HG03342 (cell line): ENCODE results near the gene UACA.
"Not testable (repeated sequence)": the region's sequence is repeated elsewhere in the genome, so short reads cannot be mapped to it uniquely, and the experiment has no call there.

Experiments used
- ATAC-seq: cut with Tn5 transposase; IDR thresholded peaks from one replicate; pipeline ENCODE4 v1.9.1; 2021; ENCODE audit warnings: mild to moderate bottlenecking, moderate library complexity; ENCODE audit not compliant: unreplicated experiment

UACA gene

DNA sequence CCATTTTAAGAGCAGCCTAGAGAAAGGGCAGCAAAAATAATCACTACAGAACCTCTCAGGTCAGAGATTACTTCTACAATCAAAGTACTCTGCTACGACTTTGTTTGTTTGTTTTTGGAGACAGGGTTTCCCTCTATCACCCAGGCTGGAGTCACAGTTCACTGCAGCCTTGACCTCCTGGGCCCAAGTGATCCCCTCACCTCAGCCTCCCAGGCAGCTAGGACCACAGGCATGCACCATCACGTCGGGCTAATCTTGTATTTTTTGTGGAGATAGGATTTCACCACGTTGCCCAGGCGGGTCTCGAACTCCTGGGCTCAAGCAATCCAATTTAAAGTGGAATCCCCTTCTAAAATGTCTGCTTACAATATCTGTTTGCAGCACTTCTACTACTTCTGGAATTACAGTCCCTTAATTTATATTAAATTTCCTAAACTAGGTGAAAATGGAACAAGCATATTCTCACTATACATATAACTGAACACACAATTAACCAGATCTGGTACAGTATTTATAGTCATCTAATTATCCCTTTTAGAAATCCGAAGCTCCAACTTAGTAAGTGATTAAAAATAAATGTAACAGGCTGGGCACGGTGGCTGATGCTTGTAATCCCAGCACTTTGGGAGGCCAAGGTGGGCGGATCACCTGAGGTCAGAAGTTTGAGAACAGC, 4.4 kb downstream of the UACA start:
- no peak for ATAC-seq

DNA sequence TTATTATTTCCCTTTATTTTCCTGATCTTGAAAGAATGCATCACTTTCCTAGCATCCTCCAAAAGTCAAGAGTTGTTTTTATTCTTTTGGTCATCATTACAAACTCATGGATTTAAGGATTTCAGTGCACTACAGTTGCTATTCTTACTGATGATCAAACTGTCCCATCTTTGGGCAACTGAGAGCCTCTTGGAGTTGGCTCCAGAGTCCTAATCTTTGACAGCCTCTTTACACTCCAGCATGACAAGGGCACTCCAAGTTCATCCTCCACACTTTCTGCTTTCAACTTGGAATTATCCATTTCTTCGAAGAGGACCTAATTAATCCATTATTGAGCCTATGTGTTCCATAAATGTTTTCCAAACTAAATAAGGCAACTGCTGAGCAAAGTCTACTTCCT, 5.7 kb downstream of the UACA start:
- ATAC-seq, result no peak

DNA sequence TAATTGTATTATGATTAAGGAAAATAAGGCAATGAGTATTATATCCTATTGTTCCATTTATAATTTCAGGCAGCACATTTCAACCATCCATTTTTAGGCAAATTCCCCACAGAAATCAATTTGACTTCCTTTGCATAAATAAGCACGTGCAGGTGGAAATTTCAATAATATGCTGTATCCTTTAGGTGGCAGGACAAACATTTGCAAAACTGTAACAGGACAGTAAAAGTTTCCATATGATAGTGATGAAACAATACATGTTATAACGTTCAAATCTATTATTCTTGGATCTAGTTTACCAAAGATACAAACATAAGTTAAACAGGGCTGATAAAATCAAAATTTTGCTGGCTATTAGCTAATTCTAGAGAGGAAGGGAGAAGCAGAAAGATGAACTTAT, 8.5 kb downstream of the UACA start:
- no peak for ATAC-seq

DNA sequence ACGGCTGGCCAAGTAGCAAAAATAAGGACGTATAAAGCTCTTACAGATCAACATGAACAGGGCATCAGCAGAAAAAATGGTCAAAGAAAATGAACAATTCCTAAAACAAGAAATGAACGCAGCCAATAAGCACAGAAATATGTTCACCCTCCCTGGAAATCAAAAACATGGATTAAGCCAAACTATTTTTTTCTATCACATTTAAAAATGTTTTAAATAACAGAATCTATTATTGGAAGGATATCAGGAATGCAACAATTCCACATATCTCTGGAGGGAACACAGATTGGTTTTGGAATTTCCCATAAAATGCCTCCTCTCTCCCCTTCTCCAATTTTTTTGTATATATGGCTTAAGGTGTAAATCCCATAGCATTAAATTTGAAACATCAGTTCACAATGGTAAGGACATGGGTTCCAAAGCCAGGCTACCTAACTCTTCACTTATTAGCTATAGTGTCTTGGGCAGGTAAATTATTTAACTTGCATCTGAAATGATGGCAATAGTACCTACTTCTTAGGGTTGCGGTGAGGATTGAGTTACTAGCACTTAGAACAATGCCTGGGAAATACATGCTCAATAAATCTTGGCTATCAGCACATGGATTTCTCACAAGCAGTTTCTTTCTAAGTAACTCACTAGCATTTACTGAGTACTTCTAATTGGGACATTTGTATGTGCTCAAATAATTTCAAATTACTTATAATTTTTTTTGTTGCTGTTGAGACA, 10.1 kb downstream of the UACA start:
- ATAC-seq, result no peak

DNA sequence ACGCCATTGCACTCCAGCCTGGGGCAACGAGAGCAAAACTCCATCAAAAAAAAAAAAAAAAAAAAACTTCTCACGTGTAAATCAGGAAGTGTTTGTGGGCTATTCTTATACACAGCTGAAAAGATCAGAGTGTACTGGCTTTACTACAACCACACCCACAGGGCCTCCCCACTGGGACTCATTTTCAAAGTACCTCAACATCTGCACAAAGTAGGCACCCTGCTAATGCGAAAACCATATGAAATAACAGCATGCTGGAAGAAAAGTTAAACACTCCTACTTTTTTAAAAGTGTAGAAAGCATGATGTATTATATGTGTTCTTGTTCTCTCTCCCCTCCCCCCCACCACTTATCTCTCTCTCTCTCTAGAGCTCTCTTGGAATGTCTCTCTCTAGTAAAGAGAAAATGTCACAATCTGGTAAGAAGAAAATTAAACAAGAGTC, 11.1 kb downstream of the UACA start:
- ATAC-seq, result no peak

DNA sequence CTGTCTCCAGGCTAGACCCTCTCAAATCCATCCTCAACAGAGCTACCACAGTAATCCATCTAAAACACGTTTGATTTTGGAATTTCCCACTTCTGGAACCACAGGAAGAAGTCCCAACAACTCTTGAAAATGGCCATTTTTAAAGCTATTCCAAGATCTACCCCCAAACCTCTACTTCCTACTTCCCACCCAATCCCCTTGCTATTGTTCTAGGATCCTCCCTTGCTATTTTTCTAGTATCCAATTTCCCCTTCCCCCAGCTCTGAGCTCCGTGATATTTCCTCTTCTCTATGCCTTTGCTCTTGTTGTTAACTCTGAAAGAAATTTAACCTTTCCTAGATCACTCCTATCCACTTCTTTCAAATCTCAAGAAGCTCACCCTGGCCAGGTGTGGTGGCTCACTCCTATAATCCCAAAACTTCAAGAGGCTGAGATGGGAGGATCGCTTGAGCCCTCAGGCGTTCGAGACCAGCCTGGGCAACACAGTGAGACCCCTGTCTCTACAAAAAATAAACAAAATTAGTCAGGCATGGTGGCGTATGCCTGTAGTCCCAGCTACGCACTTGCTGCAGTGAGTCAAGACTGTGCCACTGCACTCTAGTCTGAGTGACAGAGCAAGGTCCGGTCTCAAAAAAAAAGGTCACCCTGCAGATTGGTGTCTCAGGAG, 13.0 kb downstream of the UACA start:
- ATAC-seq, result no peak

DNA sequence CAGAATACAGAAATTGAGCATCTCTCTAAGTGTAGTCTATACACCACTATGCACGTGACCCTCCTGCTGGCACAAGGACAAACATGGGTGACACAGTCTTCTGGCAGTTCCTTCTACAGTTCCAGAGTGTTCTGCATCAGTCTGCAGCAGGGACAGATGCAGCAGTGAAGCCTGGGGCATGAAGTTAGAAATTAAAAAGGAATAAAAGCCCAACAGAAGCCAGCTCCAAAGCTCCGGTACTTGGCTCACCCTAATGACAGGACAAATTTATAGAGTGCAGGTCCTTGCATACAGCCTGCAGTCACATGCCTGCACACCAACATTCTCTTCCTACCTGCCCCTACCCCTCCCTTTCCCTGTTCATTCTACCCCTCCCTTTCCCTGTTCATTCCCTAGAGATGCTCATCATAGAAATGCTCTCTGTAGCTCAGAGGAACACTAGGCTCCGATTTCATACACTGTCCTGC, 15.0 kb downstream of the UACA start:
- no peak for ATAC-seq

DNA sequence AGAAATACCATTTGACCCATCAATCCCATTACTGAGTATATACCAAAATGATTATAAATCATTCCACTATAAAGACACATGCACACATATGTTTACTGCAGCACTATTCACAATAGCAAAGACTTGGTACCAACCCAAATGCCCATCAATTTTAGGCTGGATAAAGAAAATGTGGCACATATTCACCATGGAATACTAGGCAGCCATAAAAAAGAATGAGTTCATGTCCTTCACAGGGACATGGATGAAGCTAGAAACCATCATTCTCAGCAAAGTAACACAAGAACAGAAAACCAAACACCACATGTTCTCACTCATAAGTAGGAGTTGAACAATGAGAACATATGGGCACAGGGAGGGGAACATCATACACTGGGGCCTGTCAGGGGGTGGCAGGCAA, 16.8 kb downstream of the UACA start:
- not testable (repeated sequence) for ATAC-seq

DNA sequence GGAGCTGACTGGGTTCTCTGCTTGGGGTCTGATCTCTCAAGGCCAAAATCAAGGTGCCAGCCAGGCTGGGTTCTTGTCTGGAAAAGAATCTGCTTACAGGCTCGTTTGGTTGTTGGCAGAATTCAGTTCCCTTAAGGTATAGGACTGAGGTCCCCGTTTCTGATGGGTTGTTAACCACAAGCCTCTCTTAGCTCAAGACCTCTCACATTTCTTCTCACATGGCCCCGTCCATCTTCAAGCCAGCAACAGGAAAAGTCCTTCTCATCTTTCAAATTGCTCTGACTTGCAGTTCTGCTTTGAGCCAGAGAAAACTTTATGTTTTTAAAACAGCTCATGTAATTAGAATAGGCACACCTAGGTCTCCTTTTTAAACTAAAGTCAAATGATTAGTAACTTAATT, 20.4 kb downstream of the UACA start:
- no peak for ATAC-seq

DNA sequence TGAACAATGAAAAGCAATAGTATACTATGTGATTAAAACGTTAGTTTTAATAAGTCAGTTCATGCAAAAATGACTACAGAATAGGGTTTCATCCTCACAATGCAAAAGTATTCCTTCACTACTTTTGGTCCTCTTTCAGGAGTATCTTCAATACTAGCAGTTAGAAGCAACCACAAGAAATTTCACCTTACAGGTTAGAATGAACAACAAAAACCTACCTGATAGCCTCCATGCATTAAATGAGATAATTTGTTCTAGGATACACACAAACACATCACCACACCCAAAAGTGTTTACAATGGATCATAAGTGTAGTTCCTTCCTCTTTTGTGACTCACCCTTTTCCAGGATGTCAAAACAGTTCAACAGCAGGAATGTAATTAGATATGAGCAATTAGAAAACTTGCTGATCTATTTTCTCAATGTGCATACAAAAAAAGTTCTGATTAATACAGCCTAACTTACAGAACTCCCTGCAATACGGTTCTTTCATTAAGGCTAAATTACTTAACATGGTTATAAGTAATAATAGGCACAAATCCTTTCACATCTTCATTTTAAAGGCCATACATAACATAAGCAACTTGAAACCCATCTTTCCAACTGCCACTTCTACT, 21.6 kb downstream of the UACA start:
- no peak for ATAC-seq

DNA sequence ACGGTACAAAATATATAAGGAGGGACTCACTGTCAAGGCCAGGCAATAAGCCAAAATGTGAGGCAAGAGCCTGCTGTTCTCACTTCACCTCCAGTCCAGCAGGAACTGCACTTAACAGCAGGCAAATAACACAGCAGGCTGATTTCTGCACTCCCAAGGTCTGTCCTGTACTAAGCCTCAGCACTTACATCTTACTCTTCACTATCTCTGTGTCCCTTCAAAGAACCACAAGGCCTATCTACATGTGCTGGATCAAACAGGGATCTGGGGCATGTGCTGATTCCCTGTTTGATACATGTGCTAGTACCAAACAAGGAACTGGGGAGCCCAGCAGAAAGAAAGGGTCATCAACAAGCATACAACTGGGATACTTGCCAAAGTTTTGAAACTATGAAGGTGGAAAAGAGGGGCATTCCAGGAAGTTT, 22.2 kb downstream of the UACA start:
- no peak for ATAC-seq

DNA sequence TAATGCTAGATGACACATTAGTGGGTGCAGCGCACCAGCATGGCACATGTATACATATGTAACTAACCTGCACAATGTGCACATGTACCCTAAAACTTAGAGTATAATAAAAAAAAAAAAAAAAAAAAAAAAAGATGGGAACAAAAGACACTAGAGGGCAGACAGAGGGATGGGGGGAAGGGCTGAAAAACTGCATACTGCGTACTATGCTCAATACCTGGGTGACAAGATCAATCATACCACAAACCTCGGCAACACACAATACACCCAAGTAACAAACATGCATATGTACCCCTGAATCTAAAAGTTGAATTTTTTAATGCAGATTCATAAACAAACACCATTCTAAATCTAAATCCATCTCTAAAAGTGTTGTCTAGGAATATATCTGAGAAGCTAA, 28.3 kb downstream of the UACA start:
- ATAC-seq, result not testable (repeated sequence)

DNA sequence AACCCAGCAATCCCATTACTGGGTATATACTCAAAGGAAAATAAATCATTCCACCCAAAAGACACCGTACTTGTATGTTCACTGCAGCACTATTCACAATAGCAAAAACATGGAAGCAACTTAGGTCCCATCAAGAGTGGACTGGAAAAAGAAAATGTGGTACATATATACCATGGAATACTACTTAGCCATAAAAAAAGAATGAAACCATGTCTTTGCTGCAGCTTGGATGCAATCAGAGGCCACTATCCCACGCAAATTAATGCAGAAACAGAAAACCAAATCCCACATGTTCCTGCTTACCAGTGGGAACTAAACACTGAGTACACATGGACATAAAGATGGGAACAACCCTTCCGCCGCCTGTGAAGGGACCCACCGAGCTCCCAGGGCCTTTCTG, 34.2 kb downstream of the UACA start:
- ATAC-seq, result no peak

DNA sequence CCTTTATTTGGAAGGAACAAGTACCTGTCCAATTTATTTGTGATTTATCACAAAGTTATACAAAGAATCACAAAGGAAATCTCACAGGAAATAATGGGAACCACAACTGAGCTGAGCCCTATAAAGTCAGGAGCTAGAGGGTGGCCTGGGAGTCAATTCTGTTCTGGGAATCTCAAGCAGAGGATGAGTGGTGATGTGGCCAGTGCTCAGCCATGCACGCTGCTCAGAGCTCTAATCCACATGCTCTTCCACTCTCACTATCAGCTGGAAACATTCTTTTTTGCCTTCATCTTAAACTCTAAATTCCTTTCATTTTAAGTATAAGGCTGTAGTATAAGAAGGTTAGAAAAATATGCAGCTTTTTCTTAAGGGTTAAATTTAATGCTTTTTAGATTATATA, 36.6 kb downstream of the UACA start:
- no peak for ATAC-seq

DNA sequence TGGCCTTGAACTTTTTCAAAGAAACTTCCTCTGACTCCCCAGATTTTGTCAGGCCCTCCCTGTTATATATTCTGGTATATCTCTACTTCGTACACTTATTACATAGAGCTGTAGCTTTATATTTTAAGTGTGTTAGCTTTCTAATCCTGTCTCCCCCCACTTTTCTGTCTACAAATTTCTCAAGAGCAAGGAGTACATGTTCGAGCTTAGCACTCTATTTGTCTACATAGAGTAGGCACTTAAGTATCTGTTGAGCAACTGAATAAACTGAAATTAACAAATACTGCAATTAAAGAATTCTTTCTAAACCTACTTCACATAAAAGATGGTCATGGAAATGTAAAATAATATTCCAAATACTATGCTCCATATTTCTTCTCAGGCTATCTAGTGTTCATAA, 39.4 kb downstream of the UACA start:
- ATAC-seq, result no peak

DNA sequence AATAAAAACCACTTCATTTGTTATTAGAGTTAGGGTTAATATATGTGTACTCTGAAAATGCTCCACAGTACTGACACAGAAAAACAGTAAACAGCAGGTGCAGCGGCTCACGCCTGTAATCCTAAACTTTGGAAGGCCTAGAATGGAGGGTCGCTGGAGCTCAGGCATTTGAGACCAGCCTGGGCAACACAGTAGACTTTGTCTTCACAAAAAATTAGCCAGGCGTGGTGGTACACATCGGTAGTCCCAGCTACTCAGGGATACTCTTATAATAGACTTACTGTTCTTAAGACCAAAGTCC, 40.3 kb downstream of the UACA start:
- ATAC-seq, result no peak

DNA sequence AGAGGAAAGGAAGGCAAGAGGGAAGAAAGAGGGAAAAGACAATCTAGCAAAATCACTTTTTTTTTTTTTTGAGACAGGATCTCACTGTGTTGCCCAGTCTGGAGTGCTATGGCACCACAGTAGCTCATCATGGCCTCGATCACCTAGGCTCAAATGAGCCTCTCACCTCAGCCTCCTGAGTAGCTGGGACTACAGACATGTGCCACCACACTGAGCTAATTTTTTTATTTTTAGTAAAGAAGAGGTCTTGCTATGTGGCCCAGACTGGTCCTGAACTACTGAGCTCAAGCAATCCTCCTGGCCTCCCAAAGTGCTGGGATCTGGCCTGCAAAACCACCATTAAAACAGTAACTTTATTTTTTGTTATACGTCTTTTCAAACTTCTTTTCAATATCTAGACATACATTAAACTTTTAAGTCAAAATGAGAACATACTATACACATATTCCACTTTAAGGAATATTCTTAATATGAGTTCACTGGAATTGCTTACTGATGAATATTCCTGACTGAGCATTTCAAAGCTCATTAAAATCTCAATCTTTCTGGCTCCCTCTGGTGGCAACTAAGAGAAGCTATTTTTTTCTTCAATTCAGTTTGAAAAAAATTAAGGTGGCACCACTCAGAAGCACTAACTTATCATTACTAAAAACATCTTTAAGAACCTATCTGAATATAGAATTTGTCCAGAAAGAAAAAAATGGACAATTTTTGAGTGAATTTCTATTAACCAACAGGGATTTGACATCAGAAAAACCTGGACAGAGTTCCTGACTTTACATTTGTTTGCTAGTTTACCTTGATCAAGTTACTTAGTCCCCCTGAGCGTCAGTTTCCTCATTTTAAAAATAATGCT, 40.9 kb downstream of the UACA start:
- no peak for ATAC-seq

DNA sequence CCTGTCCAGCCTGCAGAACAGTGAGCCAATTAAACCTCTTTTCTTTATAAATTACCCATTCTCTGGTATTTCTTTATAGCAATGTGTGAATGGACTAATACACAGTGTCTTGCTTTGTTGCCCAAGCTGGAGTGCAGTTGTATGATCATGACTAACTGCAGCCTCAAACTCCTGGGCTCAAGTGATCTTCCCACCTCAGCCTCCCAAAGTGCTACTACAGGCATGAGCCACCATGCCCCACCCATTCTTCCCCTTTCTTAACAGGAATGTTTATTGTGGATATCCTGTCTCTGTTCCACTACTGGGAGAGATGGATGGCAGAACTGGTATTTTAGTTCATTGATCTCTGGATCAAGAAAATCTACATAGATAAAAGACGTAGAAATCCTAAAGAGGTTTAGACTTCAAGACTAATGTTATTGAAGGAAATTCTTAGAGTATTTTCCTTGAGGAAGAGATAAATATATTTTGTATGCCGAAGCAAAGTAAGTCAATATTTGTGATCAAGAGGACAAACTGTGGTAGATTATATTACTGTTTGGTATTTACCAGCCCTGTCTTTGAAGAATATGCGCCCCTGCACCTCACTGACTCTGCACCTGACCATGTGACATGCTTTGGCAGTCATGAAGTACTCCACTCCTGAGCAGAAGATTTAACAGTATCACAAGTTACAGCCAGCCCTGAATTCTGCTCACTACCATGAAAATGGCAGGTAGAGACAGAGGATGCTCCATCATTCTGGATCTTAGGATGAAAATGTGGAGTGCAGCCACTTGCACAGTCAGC, 42.9 kb downstream of the UACA start:
- no peak for ATAC-seq

DNA sequence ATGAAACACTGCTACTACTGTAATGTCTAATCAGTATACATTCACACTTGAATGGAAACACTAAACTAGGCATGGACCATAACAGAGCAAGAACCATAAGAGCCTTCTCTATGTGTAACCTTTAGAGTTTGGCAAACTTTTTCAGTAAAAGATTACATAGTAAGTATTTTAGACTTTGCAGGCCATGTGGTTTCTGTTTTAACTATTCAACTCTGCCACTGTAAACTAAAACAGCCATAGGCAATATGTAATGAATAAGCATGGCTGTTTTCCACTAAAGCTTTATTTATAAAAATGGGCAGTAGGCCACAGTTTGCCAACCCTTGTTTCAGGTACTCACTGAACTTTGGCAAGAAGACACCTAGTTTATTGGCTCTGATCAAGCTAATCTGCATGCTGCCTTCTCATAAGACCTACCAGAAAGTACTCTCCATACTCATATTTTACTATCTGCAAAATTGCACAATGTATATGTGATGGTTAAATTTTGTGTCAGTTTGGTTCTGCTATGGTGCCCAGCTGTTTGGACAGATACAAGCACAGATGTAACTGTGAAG, 46.0 kb downstream of the UACA start:
- no peak for ATAC-seq
